Measurements from ENCODE around the gene BACH1. TPM values are rescaled to one million over a fixed set of nuclear protein-coding genes. Genes with fewer than 3 reads are reported as not detected.

Gene BACH1
- total and polyA plus RNA-seq, 7 donors = 9.8 to 115 (median 48.3) TPM

DNA sequence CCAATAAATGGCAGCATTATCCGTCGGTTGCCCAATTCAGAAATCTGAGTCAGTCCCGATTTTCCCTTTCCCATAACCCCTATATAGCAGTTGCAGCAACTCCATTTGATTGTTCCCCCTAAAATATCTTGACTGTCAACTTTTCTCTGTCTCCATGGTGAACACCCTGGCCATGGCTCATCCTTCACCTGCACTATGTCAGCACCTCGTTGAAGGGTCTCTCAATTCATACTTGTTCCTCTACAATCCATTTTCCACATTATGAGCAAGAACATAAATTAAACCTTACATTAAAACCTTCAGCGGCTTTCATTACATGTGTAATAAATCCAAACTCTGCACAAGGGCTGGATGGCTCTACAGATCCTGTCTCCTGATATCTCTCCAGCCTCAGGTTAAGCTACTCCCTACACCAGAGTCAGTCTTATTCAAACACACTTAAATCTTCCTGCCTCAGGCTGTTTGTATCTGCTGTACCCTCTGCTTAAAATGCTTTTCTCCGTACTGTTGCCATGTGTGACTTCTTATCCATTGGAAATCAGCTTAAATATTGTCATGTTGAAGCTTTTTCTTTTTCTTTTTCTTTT lies 87.3 kb downstream of the BACH1 start:
- intact Hi-C loops (cut with DNase I) = no loop called here
- no peak for DNase-seq
- Histone ChIP-seq H3K27ac (no peak overlapping the region), H3K27me3 (ENCODE audit: insufficient read depth in 3 of 3, low read length in 2 of 3) (no peaks in the 10 kb centered on the region), H3K36me3 (ENCODE audit: insufficient read depth in 1 of 2, low read depth in 1 of 2) (no peaks in the 10 kb centered on the region), H3K9me3 (no peaks in the 10 kb centered on the region), H3K4me3 (no peak overlapping the region), H3K4me1 (peaks cover 6% of the 10 kb centered on the region)
- WGBS, 3 donors = 82 to 87% (median 85%) methylated on average over 6 of the region's 6 CpGs
- TF ChIP-seq, protein P1, sequence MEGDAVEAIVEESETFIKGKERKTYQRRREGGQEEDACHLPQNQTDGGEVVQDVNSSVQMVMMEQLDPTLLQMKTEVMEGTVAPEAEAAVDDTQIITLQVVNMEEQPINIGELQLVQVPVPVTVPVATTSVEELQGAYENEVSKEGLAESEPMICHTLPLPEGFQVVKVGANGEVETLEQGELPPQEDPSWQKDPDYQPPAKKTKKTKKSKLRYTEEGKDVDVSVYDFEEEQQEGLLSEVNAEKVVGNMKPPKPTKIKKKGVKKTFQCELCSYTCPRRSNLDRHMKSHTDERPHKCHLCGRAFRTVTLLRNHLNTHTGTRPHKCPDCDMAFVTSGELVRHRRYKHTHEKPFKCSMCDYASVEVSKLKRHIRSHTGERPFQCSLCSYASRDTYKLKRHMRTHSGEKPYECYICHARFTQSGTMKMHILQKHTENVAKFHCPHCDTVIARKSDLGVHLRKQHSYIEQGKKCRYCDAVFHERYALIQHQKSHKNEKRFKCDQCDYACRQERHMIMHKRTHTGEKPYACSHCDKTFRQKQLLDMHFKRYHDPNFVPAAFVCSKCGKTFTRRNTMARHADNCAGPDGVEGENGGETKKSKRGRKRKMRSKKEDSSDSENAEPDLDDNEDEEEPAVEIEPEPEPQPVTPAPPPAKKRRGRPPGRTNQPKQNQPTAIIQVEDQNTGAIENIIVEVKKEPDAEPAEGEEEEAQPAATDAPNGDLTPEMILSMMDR (IDR thresholded peaks at IDR 0.05) = no peak
- ATAC-seq = no peak

- intact Hi-C loops (cut with DNase I) = no loop called here
- 87 to 88% (median 88%) methylated on average over 4 of the region's 4 CpGs for WGBS, 3 donors
Observed at GRCh38 chr21:29386803-29387202, 88.1 kb downstream of the BACH1 start.

GRCh38 chr21:29387598-29387997 lies 88.9 kb downstream of the BACH1 start:
- Histone ChIP-seq H3K4me3 (no peak overlapping the region), H3K27ac (no peak overlapping the region), H3K36me3 (ENCODE audit: insufficient read depth in 1 of 2, low read depth in 1 of 2) (no peaks in the 10 kb centered on the region), H3K4me1 (no peaks in the 10 kb centered on the region), H3K9me3 (no peaks in the 10 kb centered on the region), H3K27me3 (ENCODE audit: insufficient read depth in 3 of 3, low read length in 2 of 3) (no peaks in the 10 kb centered on the region)
- 89 to 93% (median 91%) methylated on average over 5 of the region's 5 CpGs for WGBS, 3 donors
- ATAC-seq (no peak), DNase-seq (no peak)
- intact Hi-C loops (cut with DNase I) = no loop called here
- TF ChIP-seq, protein P1 (IDR thresholded peaks at IDR 0.05) = no peak

More at GRCh38 chr21:29386803-29387202, 88.1 kb downstream of the BACH1 start:
- DNase-seq (no peak), ATAC-seq (no peak)
- Histone ChIP-seq H3K4me1 (peaks cover 3% of the 10 kb centered on the region), H3K27me3 (ENCODE audit: insufficient read depth in 3 of 3, low read length in 2 of 3) (no peaks in the 10 kb centered on the region), H3K27ac (no peak overlapping the region), H3K36me3 (ENCODE audit: insufficient read depth in 1 of 2, low read depth in 1 of 2) (no peaks in the 10 kb centered on the region), H3K9me3 (no peaks in the 10 kb centered on the region), H3K4me3 (no peak overlapping the region)
- TF ChIP-seq, protein P1 (IDR thresholded peaks at IDR 0.05) = no peak

DNA sequence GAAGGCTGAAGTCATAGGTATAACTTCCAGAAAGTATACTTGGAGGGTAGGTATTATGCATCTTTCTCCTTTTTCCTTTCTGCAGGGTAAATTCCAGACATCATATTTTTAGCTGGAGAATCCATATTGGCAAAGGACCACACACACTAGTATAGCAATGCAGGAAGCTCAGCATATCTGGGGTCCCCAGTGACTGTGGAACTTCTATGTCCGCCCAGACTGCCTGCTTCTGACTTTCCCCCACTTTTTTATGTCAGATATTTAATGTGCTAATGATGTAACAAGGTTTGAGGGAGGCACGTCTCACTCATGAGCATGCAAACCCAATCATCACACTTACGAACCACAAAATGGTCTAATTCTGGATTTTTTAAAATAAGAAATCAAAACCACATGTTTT lies 90.4 kb downstream of the BACH1 start:
- H3K4me1 ChIP-seq = no peaks in the 10 kb centered on the region
- H3K4me3 ChIP-seq = no peak overlapping the region
- TF ChIP-seq, protein P1 (IDR thresholded peaks at IDR 0.05) = no peak
- intact Hi-C loops (cut with DNase I) = no loop called here
- no peaks in the 10 kb centered on the region for H3K27me3 ChIP-seq (ENCODE audit: insufficient read depth in 3 of 3, low read length in 2 of 3)
- WGBS, 3 donors = 75 to 82% (median 81%) methylated on average over 3 of the region's 3 CpGs
- DNase-seq (no peak), ATAC-seq (no peak)
- no peaks in the 10 kb centered on the region for H3K9me3 ChIP-seq
- no peak overlapping the region for H3K27ac ChIP-seq
- H3K36me3 ChIP-seq (ENCODE audit: insufficient read depth in 1 of 2, low read depth in 1 of 2) = no peaks in the 10 kb centered on the region

DNA sequence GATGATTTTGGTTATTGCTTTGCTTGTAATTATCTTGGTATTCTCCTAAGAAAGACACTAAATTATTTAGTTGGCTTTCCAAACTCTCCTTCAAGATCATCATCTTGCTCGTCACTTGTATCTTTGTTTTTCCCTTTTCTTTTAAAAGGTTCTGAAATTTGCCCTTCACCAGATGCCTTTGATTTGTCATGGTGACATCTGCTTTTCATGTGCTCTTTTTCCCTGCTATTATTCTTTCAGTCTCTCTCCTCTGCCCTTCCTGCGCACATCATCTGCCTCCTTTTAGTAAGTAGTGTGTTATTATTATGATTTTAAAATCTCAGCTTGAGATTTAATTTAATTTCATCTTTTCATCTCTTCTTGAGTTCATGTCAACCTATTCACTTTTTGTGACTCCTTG lies 92.1 kb downstream of the BACH1 start:
- ATAC-seq = no peak
- H3K27ac ChIP-seq = no peak overlapping the region
- H3K4me3 ChIP-seq = no peak overlapping the region
- H3K9me3 ChIP-seq = no peaks in the 10 kb centered on the region
- H3K36me3 ChIP-seq (ENCODE audit: insufficient read depth in 1 of 2, low read depth in 1 of 2) = no peaks in the 10 kb centered on the region
- DNase-seq = no peak
- TF ChIP-seq, protein P1 (IDR thresholded peaks at IDR 0.05) = no peak
- 86 to 88% (median 87%) methylated on average over 2 of the region's 2 CpGs for WGBS, 3 donors
- no peaks in the 10 kb centered on the region for H3K4me1 ChIP-seq
- H3K27me3 ChIP-seq (ENCODE audit: insufficient read depth in 3 of 3, low read length in 2 of 3) = no peaks in the 10 kb centered on the region
- intact Hi-C loops (cut with DNase I) = no loop called here
